ENCODE results near the gene LTBP1.

DNA sequence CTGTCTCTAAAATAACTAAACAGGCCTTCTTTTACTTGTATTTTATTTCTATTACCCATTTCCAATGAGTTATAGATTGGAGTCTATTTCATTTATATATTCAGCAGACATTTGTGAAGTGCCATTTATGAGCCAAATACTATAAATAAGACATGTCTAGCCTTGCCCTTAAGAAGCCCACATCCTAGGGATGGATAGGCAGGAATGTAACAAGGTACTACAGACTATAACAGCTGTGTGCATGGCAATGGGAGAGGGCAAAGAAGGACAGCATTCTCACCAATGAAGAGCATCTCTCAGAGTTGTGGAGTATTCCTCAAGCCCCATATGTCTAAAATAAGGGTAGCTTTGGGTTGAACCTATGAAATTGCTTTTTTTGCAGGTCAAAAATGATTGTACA, 367.8 kb downstream of the LTBP1 start:
- TF ChIP-seq POLR2A (IDR thresholded peaks at IDR 0.05) (no peak), EP300 (IDR thresholded peaks at IDR 0.05) (no peak)
- TF ChIP-seq, protein P1, sequence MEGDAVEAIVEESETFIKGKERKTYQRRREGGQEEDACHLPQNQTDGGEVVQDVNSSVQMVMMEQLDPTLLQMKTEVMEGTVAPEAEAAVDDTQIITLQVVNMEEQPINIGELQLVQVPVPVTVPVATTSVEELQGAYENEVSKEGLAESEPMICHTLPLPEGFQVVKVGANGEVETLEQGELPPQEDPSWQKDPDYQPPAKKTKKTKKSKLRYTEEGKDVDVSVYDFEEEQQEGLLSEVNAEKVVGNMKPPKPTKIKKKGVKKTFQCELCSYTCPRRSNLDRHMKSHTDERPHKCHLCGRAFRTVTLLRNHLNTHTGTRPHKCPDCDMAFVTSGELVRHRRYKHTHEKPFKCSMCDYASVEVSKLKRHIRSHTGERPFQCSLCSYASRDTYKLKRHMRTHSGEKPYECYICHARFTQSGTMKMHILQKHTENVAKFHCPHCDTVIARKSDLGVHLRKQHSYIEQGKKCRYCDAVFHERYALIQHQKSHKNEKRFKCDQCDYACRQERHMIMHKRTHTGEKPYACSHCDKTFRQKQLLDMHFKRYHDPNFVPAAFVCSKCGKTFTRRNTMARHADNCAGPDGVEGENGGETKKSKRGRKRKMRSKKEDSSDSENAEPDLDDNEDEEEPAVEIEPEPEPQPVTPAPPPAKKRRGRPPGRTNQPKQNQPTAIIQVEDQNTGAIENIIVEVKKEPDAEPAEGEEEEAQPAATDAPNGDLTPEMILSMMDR (IDR thresholded peaks at IDR 0.05), result no peak

Measured in ovary (tissue), 3 donors.